Measurements from ENCODE around the gene ETF1.

ETF1 gene

GRCh38 chr5:138560971-138561370 is 17.9 kb upstream of the ETF1 start:
- DNase-seq, result no peak

GRCh38 chr5:138559937-138560336 is 16.9 kb upstream of the ETF1 start:
- no peak for DNase-seq

GRCh38 chr5:138557677-138558076 is 14.6 kb upstream of the ETF1 start:
- no peak for DNase-seq

GRCh38 chr5:138554143-138554542 is 11.1 kb upstream of the ETF1 start:
- no peak for DNase-seq

- no peak for DNase-seq
These were observed 10.5 kb upstream of the ETF1 start for GRCh38 chr5:138553437-138554095.

GRCh38 chr5:138552657-138553056 is 9.6 kb upstream of the ETF1 start:
- no peak for DNase-seq

GRCh38 chr5:138549414-138549813 is 6.4 kb upstream of the ETF1 start:
- DNase-seq, result no peak

- no peak for DNase-seq
These were observed 3.0 kb upstream of the ETF1 start for GRCh38 chr5:138545919-138546562.

GRCh38 chr5:138544181-138545134 is 1.4 kb upstream of the ETF1 start:
- DNase-seq, result no peak

- peak; percentile 64 for DNase-seq
These were observed 681 bp upstream of the ETF1 start for GRCh38 chr5:138543730-138544104.

GRCh38 chr5:138542180-138542955 is 668 bp downstream of the ETF1 start:
- no peak for DNase-seq

GRCh38 chr5:138541511-138542179 is 1.4 kb downstream of the ETF1 start:
- DNase-seq, result no peak

- no peak for DNase-seq
These were observed 3.2 kb downstream of the ETF1 start for GRCh38 chr5:138539791-138540190.

- no peak for DNase-seq
These were observed 4.0 kb downstream of the ETF1 start for GRCh38 chr5:138538943-138539627.

GRCh38 chr5:138536665-138537315 is 6.2 kb downstream of the ETF1 start:
- DNase-seq, result no peak

- DNase-seq, result no peak
These were observed 6.8 kb downstream of the ETF1 start for GRCh38 chr5:138536215-138536614.

GRCh38 chr5:138533973-138534941 is 8.8 kb downstream of the ETF1 start:
- DNase-seq, result no peak

GRCh38 chr5:138529812-138530211 is 13.2 kb downstream of the ETF1 start:
- DNase-seq, result no peak

GRCh38 chr5:138528744-138529469 is 14.1 kb downstream of the ETF1 start:
- no peak for DNase-seq
